Fibroblast of mammary gland (primary cell): ENCODE results near the gene CRACR2B.

Source experiments
- DNase-seq: peaks from one replicate; pipeline ENCODE4 v3.0.0-alpha.2; 2010; ENCODE audit warnings: low read depth
- H3K4me3 ChIP-seq: 2 replicates; pipeline ENCODE4 v1.5.1; 2011; ENCODE audit warnings: low read depth, mild to moderate bottlenecking, low read length, moderate library complexity; ENCODE audit not compliant: control insufficient read depth
- CTCF ChIP-seq: conservative IDR thresholded peaks from 2 replicates; pipeline ENCODE4 v1.5.1; 2011; ENCODE audit warnings: low read depth, low read length, inconsistent platforms; ENCODE audit not compliant: control insufficient read depth, insufficient read depth

CRACR2B gene

GRCh38 chr11:819943-820649 is 7.6 kb upstream of the CRACR2B start:
- H3K4me3 ChIP-seq, result peak overlapping the region; percentile 65

DNA sequence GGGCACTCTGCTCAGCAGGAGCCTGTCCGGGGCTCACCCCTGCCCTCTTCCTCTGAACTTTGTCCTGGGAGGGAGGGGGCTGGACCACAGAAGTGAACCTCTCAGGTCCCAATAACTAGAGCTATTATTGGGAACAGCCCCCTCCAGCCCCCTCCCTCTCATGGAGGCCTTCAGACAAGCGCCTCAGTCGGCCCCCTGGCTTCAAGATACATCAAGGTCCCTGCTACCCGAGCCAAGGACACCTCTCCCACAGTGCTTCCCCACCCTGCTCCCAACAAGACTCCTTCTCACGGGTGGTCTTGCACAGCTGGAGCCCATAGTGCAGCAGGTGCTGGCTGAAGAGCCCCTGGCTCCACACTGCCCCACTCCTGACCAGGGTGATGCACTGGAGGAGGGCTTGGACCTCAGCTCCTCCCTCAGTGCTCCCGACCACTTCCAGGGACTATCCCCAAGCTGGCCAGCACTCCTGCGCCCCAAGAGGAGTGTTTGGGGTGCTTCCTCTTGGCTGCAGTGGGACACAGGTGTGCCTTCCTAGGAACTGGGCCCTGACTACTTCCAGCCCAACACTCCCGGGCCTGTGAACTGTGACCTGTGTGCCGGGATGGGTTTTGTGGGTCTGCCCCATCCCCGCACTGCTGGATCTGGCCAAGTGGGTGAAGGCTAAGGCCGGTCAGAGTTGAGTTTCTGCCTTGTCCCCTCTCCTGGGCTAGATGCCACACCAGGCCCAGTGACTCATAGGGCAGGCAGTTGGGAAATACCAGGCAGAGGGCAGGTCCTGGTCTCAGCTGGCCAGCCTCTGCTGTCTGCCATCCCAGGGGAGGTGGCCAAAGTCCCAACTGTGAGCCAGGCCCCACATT is 6.8 kb upstream of the CRACR2B start:
- DNase-seq, result peak; percentile 68
- H3K4me3 ChIP-seq, result peak overlapping the region; percentile 65
- no peak for TF ChIP-seq CTCF

More at GRCh38 chr11:819943-820649, 7.6 kb upstream of the CRACR2B start:
- TF ChIP-seq CTCF, result no peak
- DNase-seq, result no peak

- no peak for DNase-seq
- H3K4me3 ChIP-seq, result no peak overlapping the region
- no peak for TF ChIP-seq CTCF
These were observed 6.0 kb upstream of the CRACR2B start for GRCh38 chr11:821512-822371.

DNA sequence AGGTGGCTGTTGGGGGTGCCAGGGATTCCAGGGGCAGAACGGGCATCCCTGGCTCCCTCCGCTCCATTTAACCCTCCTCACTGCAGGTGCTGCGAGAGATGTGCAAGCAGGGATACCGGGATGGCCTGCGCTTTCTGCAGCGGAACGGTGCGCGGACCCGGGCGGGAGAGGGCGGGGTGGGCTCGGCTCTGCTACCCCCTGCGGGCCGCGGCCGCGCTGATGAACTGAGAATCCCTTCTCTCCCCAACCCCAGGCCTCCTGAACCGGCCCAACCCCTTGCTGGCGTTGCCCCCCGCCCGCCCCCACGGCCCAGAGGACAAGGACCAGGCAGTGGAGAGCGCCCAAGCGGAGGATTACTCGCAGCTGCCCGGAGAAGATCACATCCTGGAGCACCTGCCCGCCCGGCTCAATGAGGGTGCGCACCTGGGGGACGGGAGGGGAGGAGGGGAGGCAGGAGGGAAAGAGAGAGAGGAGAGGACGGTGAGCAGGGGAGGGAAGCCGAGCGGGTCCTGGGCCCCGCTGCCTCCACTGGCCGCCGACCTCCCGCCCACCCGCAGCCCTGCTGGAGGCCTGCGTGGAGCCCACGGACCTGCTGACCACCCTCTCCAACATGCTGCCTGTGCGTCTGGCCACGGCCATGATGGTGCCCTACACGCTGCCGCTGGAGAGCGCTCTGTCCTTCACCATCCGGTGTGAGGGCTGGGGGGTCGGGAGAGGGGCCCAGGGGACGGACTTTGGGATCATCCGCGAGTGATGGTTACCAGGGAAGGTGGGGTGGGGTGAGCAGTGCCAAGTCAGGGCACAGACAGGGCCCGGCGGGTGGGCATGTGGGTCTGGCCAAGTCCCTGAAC is 4.1 kb upstream of the CRACR2B start:
- no peak for DNase-seq
- no peak for TF ChIP-seq CTCF
- H3K4me3 ChIP-seq, result no peak overlapping the region

DNA sequence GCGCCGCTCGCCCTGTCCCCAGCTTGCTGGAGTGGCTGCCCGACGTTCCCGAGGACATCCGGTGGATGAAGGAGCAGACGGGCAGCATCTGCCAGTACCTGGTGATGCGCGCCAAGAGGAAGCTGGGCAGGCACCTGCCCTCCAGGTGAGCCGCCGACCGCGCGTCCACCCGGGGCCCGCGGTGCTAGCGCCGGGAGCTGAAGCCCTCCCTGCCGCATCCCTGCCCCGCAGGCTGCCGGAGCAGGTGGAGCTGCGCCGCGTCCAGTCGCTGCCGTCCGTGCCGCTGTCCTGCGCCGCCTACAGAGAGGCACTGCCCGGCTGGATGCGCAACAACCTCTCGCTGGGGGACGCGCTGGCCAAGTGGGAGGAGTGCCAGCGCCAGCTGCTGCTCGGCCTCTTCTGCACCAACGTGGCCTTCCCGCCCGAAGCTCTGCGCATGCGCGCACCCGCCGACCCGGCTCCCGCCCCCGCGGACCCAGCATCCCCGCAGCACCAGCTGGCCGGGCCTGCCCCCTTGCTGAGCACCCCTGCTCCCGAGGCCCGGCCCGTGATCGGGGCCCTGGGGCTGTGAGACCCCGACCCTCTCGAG is 3.3 kb upstream of the CRACR2B start:
- no peak overlapping the region for H3K4me3 ChIP-seq
- TF ChIP-seq CTCF, result no peak
- no peak for DNase-seq
